Gastrocnemius medialis (tissue), 4 donors: ENCODE data around the gene BNC1. TPM values are rescaled to one million over a fixed set of nuclear protein-coding genes. Genes with fewer than 3 reads are reported as not detected.

Source experiments
- ATAC-seq, 2 donors: fragments of 150-250 bp; one replicate each; pipeline ENCODE4 v1.9.1; 2016
- DNase-seq, 2 donors: peaks; one replicate each; pipeline ENCODE4 v3.0.0-alpha.2; 2019
- H3K27ac ChIP-seq, 4 donors: fragments of 200-600 bp; sonication (generic); 1 replicate in 1 of 4; 2 replicates in 3 of 4; pipeline ENCODE4 v1.5.1; 2016 to 2018; ENCODE audit warnings: mild to moderate bottlenecking in 2 of 4, moderate library complexity in 1 of 4
- H3K27me3 ChIP-seq, 3 donors: fragments of 200-600 bp; sonication (generic) in 2 of 3; 1 replicate in 1 of 3; 2 replicates in 2 of 3; pipeline versions ENCODE4 v1.5.1 to v1.6.0; 2016 to 2019; ENCODE audit warnings: mild to moderate bottlenecking in 1 of 3, moderate library complexity in 1 of 3
- H3K36me3 ChIP-seq, 2 donors: fragments of 200-600 bp; sonication (generic) in 1 of 2; one replicate each; pipeline ENCODE4 v1.5.1; 2017 to 2018
- H3K4me1 ChIP-seq, 2 donors: fragments of 200-600 bp; sonication (generic) in 1 of 2; one replicate each; pipeline ENCODE4 v1.5.1; 2016 to 2017; ENCODE audit warnings: mild to moderate bottlenecking in 2 of 2
- H3K4me3 ChIP-seq, 4 donors: fragments of 200-600 bp; sonication (generic) in 3 of 4; 1 replicate in 1 of 4; 2 replicates in 3 of 4; pipeline ENCODE4 v1.5.1; 2016 to 2019; ENCODE audit warnings: mild to moderate bottlenecking in 2 of 4
- H3K9me3 ChIP-seq, 3 donors: fragments of 200-600 bp; sonication (generic) in 2 of 3; 1 replicate in 1 of 3; 2 replicates in 2 of 3; pipeline ENCODE4 v1.5.1; 2016 to 2019
- CTCF ChIP-seq, 5 experiments: fragments of 450-650 bp in 3 of 5; fragments of 200-600 bp in 2 of 5; sonication (generic) in 2 of 5; IDR thresholded peaks in 4 of 5; conservative IDR thresholded peaks in 1 of 5; 1 replicate in 4 of 5; 2 replicates in 1 of 5; pipeline ENCODE4 v1.5.1; 2016 to 2019; ENCODE audit warnings: antibody characterized with exemption in 5 of 5, mild to moderate bottlenecking in 3 of 5, moderate library complexity in 3 of 5
- POLR2A ChIP-seq, 2 donors: fragments of 450-650 bp; IDR thresholded peaks; one replicate each; pipeline ENCODE4 v1.6.1; 2017; ENCODE audit warnings: antibody characterized with exemption in 2 of 2, mild to moderate bottlenecking in 2 of 2, moderate library complexity in 2 of 2
- in situ Hi-C, 4 donors: fragments of 200-750 bp; cut with MboI; loops; one replicate each; pipeline versions ENCODE4 v1.15.0 to v1.8.0; 2017; ENCODE audit warnings: low sequenced_read_pairs in 4 of 4
- intact Hi-C: fragments of 100-400 bp; cut with DNase I; formaldehyde crosslinking; loops from one replicate; pipeline ENCODE4 v1.15.1; 2023; ENCODE audit warnings: low total_unique reads
- total RNA-seq, 4 donors: library from RNA; depleted of rRNA; stranded (reverse); fragments of >200 nt; gene quantifications; one replicate each; pipeline versions ENCODE4 v1.1.0 to v1.2.3, GENCODE V29; 2016

The BNC1 gene
- total RNA-seq, 4 donors from 2014 or later, result 0.10 to 0.13 (median 0.11) TPM; not detected in 1

GRCh38 chr15:83209333-83209732 lies 75.1 kb downstream of the BNC1 start:
- no peak for DNase-seq
- in situ Hi-C loops (no loop called here), intact Hi-C loops (loop anchor here (5.0 kb wide), 1 partner anchor 197 kb away; the partner anchor contains the start of gene C15orf40)
- H3K27ac ChIP-seq, result no peak overlapping the region
- no peak for TF ChIP-seq POLR2A (IDR thresholded peaks at IDR 0.05)
- no peaks in the 10 kb centered on the region for H3K36me3 ChIP-seq
- H3K9me3 ChIP-seq, result no peaks in the 10 kb centered on the region
- H3K4me3 ChIP-seq, result no peak overlapping the region
- ATAC-seq, result no peak
- H3K4me1 ChIP-seq, result peaks cover 7 to 9% of the 10 kb centered on the region in 2 donors
- peaks cover 10 to 27% (median 23%) of the 10 kb centered on the region in 3 donors for H3K27me3 ChIP-seq

- no peak for TF ChIP-seq CTCF (IDR thresholded peaks at IDR 0.05 in 4 of 5, conservative IDR thresholded peaks at IDR 0.05 in 1 of 5)
- no peak for TF ChIP-seq POLR2A (IDR thresholded peaks at IDR 0.05)
- no peaks in the 10 kb centered on the region for H3K9me3 ChIP-seq
- peaks cover 10 to 27% (median 23%) of the 10 kb centered on the region in 3 donors for H3K27me3 ChIP-seq
- in situ Hi-C loops (no loop called here), intact Hi-C loops (loop anchor here (5.0 kb wide), 1 partner anchor 196 kb away; the partner anchor contains the start of gene C15orf40)
- H3K27ac ChIP-seq, result peak overlapping the region in 3 of 4 donors; percentile 59 to 79 (median 74)
- ATAC-seq (no peak), DNase-seq (no peak)
- H3K4me3 ChIP-seq, result peak overlapping the region; percentile 65 to 77 (median 72)
- H3K4me1 ChIP-seq, result peaks cover 7 to 9% of the 10 kb centered on the region in 2 donors
- no peaks in the 10 kb centered on the region for H3K36me3 ChIP-seq
These were observed 76.2 kb downstream of the BNC1 start for GRCh38 chr15:83208367-83208661.

GRCh38 chr15:83207660-83208366 lies 76.7 kb downstream of the BNC1 start, which contains the start of gene HDGFL3:
Gene HDGFL3, minus strand, starts transcription at chr15:83207823. Its CDS starts 409 bp downstream, at chr15:83207414.
- H3K4me3 ChIP-seq, result peak within 1 kb of the TSS; percentile 65 to 91 (median 75)
- peak within 1 kb of the TSS; percentile 65 to 79 (median 76) for H3K27ac ChIP-seq
- H3K27me3 ChIP-seq, result peaks cover 10 to 27% (median 23%) of the 10 kb centered on the region in 3 donors
- peaks cover 7 to 9% of the 10 kb centered on the region in 2 donors for H3K4me1 ChIP-seq
- H3K9me3 ChIP-seq, result no peaks in the 10 kb centered on the region
- DNase-seq (peak; percentile 17 to 31), ATAC-seq (peak; percentile 61 to 67)
- H3K36me3 ChIP-seq, result no peaks in the 10 kb centered on the region
- intact Hi-C loops, result loop anchor here (5.0 kb wide), 1 partner anchor 196 kb away; the partner anchor contains the start of gene C15orf40
- TF ChIP-seq CTCF (IDR thresholded peaks at IDR 0.05 in 4 of 5, conservative IDR thresholded peaks at IDR 0.05 in 1 of 5) (no peak), POLR2A (IDR thresholded peaks at IDR 0.05) (no peak)
- in situ Hi-C loops, result no loop called here

- ATAC-seq, result peak; percentile 28 to 49
- H3K9me3 ChIP-seq, result no peaks in the 10 kb centered on the region
- peak overlapping the region; percentile 65 to 79 (median 76) for H3K27ac ChIP-seq
- no peak for DNase-seq
- peak overlapping the region; percentile 65 to 91 (median 75) for H3K4me3 ChIP-seq
- H3K36me3 ChIP-seq, result no peaks in the 10 kb centered on the region
- peaks cover 7 to 9% of the 10 kb centered on the region in 2 donors for H3K4me1 ChIP-seq
- intact Hi-C loops (loop anchor here (5.0 kb wide), 1 partner anchor 195 kb away; the partner anchor contains the start of gene C15orf40), in situ Hi-C loops (no loop called here)
- TF ChIP-seq POLR2A (IDR thresholded peaks at IDR 0.05), result peak; percentile 6 to 16
- no peak for TF ChIP-seq CTCF (IDR thresholded peaks at IDR 0.05 in 4 of 5, conservative IDR thresholded peaks at IDR 0.05 in 1 of 5)
- peaks cover 10 to 27% (median 23%) of the 10 kb centered on the region in 3 donors for H3K27me3 ChIP-seq
These were observed 77.3 kb downstream of the BNC1 start for GRCh38 chr15:83207009-83207659.
